HepG2 (cell line): ENCODE measurements around the gene ALCAM. TPM values are rescaled to one million over a fixed set of nuclear protein-coding genes. Genes with fewer than 3 reads are reported as not detected.

Experiments
- CTCF ChIP-seq: sonication (generic); formaldehyde crosslinking; IDR thresholded peaks from 2 replicates; pipeline ENCODE4 v1.5.0; 2020; ENCODE audit warnings: mild to moderate bottlenecking, missing genetic modification reagents, moderate library complexity
- GMEB1 ChIP-seq: sonication (generic); formaldehyde crosslinking; IDR thresholded peaks from 2 replicates; pipeline ENCODE4 v1.5.1; 2020; ENCODE audit warnings: missing genetic modification reagents, mild to moderate bottlenecking, borderline replicate concordance
- MAFF ChIP-seq: IDR thresholded peaks from 2 replicates; pipeline ENCODE4 v1.6.1; 2011; ENCODE audit warnings: low read depth, low read length, improper control_type of control experiment
- MAX ChIP-seq: IDR thresholded peaks from 2 replicates; pipeline ENCODE4 v1.6.1; 2012; ENCODE audit warnings: inconsistent platforms
- NRL ChIP-seq: sonication (generic); formaldehyde crosslinking; IDR thresholded peaks from 2 replicates; pipeline ENCODE4 v1.5.0; 2020; ENCODE audit warnings: missing genetic modification reagents, mild to moderate bottlenecking, moderate library complexity, borderline replicate concordance
- PAF1 ChIP-seq: IDR thresholded peaks from 2 replicates; pipeline ENCODE4 v1.6.1; 2016; ENCODE audit warnings: missing genetic modification reagents, missing compliant biosample characterization
- PITX1 ChIP-seq: sonication (generic); formaldehyde crosslinking; IDR thresholded peaks from 2 replicates; pipeline ENCODE4 v1.5.1; 2020; ENCODE audit warnings: mild to moderate bottlenecking, missing genetic modification reagents
- TBX2 ChIP-seq: sonication (generic); formaldehyde crosslinking; IDR thresholded peaks from 2 replicates; pipeline ENCODE4 v1.5.0; 2020; ENCODE audit warnings: missing genetic modification reagents, mild to moderate bottlenecking, borderline replicate concordance
- TOE1 ChIP-seq: sonication (generic); formaldehyde crosslinking; IDR thresholded peaks from 2 replicates; pipeline ENCODE4 v1.4.0; 2020; ENCODE audit warnings: mild to moderate bottlenecking, missing genetic modification reagents
- ZBTB1 ChIP-seq: sonication (generic); formaldehyde crosslinking; IDR thresholded peaks from 2 replicates; pipeline ENCODE4 v1.4.0; 2020; ENCODE audit warnings: missing genetic modification reagents, borderline replicate concordance
- ZBTB37 ChIP-seq: sonication (generic); formaldehyde crosslinking; IDR thresholded peaks from 2 replicates; pipeline ENCODE4 v1.4.0; 2020; ENCODE audit warnings: mild to moderate bottlenecking, missing genetic modification reagents
- ZNF121 ChIP-seq: sonication (generic); formaldehyde crosslinking; IDR thresholded peaks from 2 replicates; pipeline ENCODE4 v1.5.0; 2020; ENCODE audit warnings: mild to moderate bottlenecking, missing genetic modification reagents
- ZNF367 ChIP-seq: sonication (generic); formaldehyde crosslinking; IDR thresholded peaks from 2 replicates; pipeline ENCODE4 v1.4.0; 2020; ENCODE audit warnings: missing genetic modification reagents, borderline replicate concordance
- ZNF451 ChIP-seq: sonication (generic); formaldehyde crosslinking; IDR thresholded peaks from 2 replicates; pipeline ENCODE4 v1.5.0; 2020; ENCODE audit warnings: mild to moderate bottlenecking, missing genetic modification reagents
- ZNF530 ChIP-seq: sonication (generic); formaldehyde crosslinking; IDR thresholded peaks from 2 replicates; pipeline ENCODE4 v1.5.0; 2020; ENCODE audit warnings: low read depth, mild to moderate bottlenecking, missing genetic modification reagents
- ZNF720 ChIP-seq: sonication (generic); formaldehyde crosslinking; IDR thresholded peaks from 2 replicates; pipeline ENCODE4 v1.4.0; 2020; ENCODE audit warnings: missing genetic modification reagents
- ZNF883 ChIP-seq: sonication (generic); formaldehyde crosslinking; IDR thresholded peaks from 2 replicates; pipeline ENCODE4 v1.5.1; 2020; ENCODE audit warnings: mild to moderate bottlenecking, missing genetic modification reagents; ENCODE audit errors: not compliant biosample characterization
- polyA plus RNA-seq, 8 experiments: library from polyadenylated mRNA; depleted of rRNA in 3 of 8; stranded (reverse) in 7 of 8; unstranded in 1 of 8; fragments of >200 nt; fragmentation: Illumina TruSeq in 4 of 8; extraction: Trizol in 4 of 8; gene quantifications; 2 replicates each; pipeline versions ENCODE4 v1.2.1 to v1.2.3, GENCODE V29; 2011 to 2016; ENCODE audit warnings: low read depth in 4 of 8, missing spikeins in 1 of 8, mixed read lengths in 1 of 8; ENCODE audit not compliant: insufficient read depth in 1 of 8
- total RNA-seq, 5 experiments: library from RNA; depleted of rRNA; stranded (reverse); fragments of >200 nt; fragmentation: Illumina TruSeq; extraction: Trizol; gene quantifications; 2 replicates each; pipeline ENCODE4 v1.2.3, GENCODE V29; 2016; ENCODE audit warnings: low read depth in 1 of 5
- TF ChIP-seq, protein P1 (sequence below): sonication (generic); formaldehyde crosslinking; IDR thresholded peaks from 2 replicates; pipeline ENCODE4 v1.5.1; 2020; ENCODE audit warnings: mild to moderate bottlenecking, missing genetic modification reagents, moderate library complexity
- TF ChIP-seq, protein P2 (sequence below): sonication (generic); formaldehyde crosslinking; IDR thresholded peaks from 2 replicates; pipeline ENCODE4 v1.9.0; 2021; ENCODE audit warnings: missing genetic modification reagents, borderline replicate concordance

The ALCAM gene
- total and polyA plus RNA-seq, 2 of the 13 experiments (the other 11 are each of a cell fraction or from before 2014, with no cell fraction given), result 26.0 to 33.1 TPM

- TF ChIP-seq TOE1 (CRISPR knock-in tag) (0 out of 2 replicates have a peak, but pooled peaks have one; percentile 59), ZNF720 (CRISPR knock-in tag) (no peak), CTCF (CRISPR knock-in tag) (no peak), PITX1 (CRISPR knock-in tag) (peak; percentile 88), ZNF530 (CRISPR knock-in tag) (no peak), ZBTB1 (no peak), TBX2 (CRISPR knock-in tag) (peak; percentile 55; the same call in 1 of the 2 replicates), ZNF367 (no peak), MAX (no peak), GMEB1 (peak; percentile 34; the same call in 1 of the 2 replicates), PAF1 (CRISPR knock-in tag) (no peak), ZNF121 (CRISPR knock-in tag) (no peak), ZNF883 (CRISPR knock-in tag) (no peak), MAFF (no peak), ZNF451 (CRISPR knock-in tag) (no peak), ZBTB37 (CRISPR knock-in tag) (no peak), NRL (CRISPR knock-in tag) (no peak)
- TF ChIP-seq, protein P1, sequence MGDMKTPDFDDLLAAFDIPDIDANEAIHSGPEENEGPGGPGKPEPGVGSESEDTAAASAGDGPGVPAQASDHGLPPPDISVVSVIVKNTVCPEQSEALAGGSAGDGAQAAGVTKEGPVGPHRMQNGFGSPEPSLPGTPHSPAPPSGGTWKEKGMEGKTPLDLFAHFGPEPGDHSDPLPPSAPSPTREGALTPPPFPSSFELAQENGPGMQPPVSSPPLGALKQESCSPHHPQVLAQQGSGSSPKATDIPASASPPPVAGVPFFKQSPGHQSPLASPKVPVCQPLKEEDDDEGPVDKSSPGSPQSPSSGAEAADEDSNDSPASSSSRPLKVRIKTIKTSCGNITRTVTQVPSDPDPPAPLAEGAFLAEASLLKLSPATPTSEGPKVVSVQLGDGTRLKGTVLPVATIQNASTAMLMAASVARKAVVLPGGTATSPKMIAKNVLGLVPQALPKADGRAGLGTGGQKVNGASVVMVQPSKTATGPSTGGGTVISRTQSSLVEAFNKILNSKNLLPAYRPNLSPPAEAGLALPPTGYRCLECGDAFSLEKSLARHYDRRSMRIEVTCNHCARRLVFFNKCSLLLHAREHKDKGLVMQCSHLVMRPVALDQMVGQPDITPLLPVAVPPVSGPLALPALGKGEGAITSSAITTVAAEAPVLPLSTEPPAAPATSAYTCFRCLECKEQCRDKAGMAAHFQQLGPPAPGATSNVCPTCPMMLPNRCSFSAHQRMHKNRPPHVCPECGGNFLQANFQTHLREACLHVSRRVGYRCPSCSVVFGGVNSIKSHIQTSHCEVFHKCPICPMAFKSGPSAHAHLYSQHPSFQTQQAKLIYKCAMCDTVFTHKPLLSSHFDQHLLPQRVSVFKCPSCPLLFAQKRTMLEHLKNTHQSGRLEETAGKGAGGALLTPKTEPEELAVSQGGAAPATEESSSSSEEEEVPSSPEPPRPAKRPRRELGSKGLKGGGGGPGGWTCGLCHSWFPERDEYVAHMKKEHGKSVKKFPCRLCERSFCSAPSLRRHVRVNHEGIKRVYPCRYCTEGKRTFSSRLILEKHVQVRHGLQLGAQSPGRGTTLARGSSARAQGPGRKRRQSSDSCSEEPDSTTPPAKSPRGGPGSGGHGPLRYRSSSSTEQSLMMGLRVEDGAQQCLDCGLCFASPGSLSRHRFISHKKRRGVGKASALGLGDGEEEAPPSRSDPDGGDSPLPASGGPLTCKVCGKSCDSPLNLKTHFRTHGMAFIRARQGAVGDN, result no peak
- TF ChIP-seq, protein P2, sequence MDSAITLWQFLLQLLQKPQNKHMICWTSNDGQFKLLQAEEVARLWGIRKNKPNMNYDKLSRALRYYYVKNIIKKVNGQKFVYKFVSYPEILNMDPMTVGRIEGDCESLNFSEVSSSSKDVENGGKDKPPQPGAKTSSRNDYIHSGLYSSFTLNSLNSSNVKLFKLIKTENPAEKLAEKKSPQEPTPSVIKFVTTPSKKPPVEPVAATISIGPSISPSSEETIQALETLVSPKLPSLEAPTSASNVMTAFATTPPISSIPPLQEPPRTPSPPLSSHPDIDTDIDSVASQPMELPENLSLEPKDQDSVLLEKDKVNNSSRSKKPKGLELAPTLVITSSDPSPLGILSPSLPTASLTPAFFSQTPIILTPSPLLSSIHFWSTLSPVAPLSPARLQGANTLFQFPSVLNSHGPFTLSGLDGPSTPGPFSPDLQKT (CRISPR knock-in tag), result no peak
Observed at GRCh38 chr3:105387122-105387751, 20.5 kb downstream of the ALCAM start (continued).
